IMR-90 (cell line): ENCODE measurements around the gene POM121.
"Not testable (repeated sequence)": the region's sequence is repeated elsewhere in the genome, so short reads cannot be mapped to it uniquely, and the experiment has no call there.

Experiments used
- CEBPB ChIP-seq: IDR thresholded peaks from 2 replicates; pipeline ENCODE4 v1.6.1; 2012; ENCODE audit warnings: low read depth, low read length, improper control_type of control experiment
- TF ChIP-seq, protein P1 (sequence below): fragments of 150-350 bp; IDR thresholded peaks from 2 replicates; pipeline ENCODE4 v1.6.1; 2016; ENCODE audit warnings: low read depth, mild to moderate bottlenecking, low read length, moderate library complexity, borderline replicate concordance

DNA sequence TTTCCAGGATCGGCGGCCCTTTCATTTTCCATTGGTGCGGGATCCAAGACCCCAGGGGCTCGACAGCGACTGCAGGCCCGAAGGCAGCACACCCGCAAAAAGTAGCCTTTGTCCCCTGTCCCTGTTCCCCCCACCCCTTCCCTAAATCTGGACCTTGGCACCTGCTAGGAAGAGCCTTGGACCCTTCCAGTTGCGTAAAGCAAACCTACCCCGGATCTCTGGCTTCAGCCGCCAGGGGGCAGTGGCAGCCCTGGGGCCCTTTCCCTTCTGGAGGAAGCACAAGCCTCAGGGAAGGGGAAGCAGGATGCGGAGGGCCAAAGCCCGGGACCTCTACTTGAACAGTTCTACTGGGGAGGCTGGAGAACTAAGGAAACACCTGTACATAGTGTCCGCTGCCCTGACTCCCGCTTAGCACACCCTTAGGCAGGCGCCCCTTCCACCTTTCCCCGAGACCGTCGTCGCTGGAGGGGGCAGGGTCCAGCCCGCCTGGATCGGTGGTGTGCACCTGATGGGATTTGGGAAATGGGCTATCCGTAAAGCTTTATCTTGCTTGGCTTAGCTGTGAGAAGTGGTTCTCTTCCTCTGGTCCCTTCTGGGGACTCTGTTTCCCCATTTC lies 21.3 kb downstream of the POM121 start:
- TF ChIP-seq CEBPB, result not testable (repeated sequence)
- TF ChIP-seq, protein P1, sequence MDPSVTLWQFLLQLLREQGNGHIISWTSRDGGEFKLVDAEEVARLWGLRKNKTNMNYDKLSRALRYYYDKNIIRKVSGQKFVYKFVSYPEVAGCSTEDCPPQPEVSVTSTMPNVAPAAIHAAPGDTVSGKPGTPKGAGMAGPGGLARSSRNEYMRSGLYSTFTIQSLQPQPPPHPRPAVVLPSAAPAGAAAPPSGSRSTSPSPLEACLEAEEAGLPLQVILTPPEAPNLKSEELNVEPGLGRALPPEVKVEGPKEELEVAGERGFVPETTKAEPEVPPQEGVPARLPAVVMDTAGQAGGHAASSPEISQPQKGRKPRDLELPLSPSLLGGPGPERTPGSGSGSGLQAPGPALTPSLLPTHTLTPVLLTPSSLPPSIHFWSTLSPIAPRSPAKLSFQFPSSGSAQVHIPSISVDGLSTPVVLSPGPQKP, result not testable (repeated sequence)
